GM12875 (cell line): Measurements from ENCODE around the gene SLC16A11.
"Not testable (repeated sequence)": the region's sequence is repeated elsewhere in the genome, so short reads cannot be mapped to it uniquely, and the experiment has no call there.

Experiments used
- H3K4me3 ChIP-seq: one replicate; pipeline ENCODE4 v1.5.1; 2011; ENCODE audit warnings: low read depth, low read length, control low read depth
- TF ChIP-seq, protein P1 (sequence below): IDR thresholded peaks from 2 replicates; pipeline ENCODE4 v1.5.1; 2011; ENCODE audit warnings: low read depth, mild to moderate bottlenecking, control low read depth, inconsistent platforms, low read length, moderate library complexity, borderline replicate concordance; ENCODE audit not compliant: insufficient read depth

SLC16A11 gene

DNA sequence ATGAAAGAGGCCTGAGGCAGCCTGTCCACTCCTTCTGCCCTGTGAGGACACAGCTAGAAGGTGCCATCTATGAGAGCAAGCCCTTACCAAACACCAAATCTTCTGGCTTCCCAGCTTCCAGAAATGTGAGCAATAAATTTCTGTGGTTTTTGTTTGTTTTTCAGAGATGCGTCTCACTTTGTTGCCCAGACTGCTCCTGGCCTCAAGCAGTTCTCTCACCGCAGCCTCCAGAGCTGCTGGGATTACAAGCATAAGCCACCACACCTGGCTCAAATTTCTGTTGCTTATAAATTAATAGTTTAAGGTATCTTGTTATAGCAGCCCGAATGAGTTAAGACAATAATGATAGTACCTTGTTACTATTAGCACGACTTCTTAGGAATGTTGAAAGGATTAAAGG is 12.5 kb upstream of the SLC16A11 start:
- TF ChIP-seq, protein P1, sequence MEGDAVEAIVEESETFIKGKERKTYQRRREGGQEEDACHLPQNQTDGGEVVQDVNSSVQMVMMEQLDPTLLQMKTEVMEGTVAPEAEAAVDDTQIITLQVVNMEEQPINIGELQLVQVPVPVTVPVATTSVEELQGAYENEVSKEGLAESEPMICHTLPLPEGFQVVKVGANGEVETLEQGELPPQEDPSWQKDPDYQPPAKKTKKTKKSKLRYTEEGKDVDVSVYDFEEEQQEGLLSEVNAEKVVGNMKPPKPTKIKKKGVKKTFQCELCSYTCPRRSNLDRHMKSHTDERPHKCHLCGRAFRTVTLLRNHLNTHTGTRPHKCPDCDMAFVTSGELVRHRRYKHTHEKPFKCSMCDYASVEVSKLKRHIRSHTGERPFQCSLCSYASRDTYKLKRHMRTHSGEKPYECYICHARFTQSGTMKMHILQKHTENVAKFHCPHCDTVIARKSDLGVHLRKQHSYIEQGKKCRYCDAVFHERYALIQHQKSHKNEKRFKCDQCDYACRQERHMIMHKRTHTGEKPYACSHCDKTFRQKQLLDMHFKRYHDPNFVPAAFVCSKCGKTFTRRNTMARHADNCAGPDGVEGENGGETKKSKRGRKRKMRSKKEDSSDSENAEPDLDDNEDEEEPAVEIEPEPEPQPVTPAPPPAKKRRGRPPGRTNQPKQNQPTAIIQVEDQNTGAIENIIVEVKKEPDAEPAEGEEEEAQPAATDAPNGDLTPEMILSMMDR: no peak
- H3K4me3 ChIP-seq: no peak overlapping the region

DNA sequence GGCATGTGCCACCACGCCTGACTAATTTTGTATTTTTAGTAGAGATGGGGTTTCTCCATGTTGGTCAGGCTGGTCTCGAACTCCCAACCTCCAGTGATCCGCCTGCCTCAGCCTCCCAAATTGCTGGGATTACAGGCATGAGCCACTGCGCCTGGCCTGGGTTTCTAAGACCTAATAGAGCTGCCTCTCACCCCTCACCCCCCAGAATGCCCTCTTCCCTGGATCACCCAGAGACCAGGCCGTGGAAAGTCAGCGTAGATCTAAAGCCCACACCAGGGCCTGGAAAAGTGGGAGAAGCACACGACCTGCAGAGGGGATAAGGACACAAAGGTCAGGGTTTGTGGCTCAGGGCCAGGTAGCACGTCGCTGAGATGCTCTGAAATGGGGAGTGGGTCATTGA is 6.7 kb upstream of the SLC16A11 start:
- not testable (repeated sequence) for H3K4me3 ChIP-seq

DNA sequence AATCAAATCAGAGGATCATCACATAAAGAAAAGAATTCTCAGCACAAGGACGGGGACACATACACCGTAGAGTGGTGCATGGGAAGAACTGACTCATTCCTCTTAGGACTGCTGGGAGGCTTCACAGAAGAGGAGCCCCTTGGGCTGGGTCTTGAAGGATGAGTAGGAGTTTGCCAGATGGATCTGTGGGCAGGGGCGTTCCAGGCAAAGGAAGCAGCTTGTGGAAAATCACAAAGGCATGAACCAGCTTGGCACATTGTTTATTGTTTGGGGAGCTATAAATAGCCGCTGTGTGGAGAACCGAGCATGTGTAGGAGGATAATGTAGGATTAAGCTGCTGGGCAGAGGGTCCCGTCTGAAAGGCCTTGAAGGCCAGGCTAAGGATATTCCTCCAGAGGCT is 5.1 kb upstream of the SLC16A11 start:
- no peak overlapping the region for H3K4me3 ChIP-seq
- TF ChIP-seq, protein P1: no peak

DNA sequence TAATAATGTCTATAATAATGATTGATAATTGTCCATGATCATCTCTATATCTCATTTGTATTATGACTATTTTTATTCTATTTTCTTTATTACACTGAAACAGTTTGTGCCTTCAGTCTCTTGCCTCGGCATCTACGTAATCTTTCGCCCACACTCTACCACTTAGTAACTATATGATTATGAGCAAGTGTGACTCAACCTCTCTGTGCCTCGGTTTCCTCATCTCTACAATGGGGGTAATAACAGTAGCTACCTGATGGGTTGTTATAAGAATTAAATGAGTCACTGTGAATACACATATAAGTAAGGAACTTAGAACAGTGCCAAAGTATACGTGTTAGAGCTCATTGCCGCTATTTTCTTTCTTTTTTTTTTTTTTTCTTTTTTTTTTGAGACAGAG is 3.7 kb upstream of the SLC16A11 start:
- H3K4me3 ChIP-seq: no peak overlapping the region
- TF ChIP-seq, protein P1: no peak

DNA sequence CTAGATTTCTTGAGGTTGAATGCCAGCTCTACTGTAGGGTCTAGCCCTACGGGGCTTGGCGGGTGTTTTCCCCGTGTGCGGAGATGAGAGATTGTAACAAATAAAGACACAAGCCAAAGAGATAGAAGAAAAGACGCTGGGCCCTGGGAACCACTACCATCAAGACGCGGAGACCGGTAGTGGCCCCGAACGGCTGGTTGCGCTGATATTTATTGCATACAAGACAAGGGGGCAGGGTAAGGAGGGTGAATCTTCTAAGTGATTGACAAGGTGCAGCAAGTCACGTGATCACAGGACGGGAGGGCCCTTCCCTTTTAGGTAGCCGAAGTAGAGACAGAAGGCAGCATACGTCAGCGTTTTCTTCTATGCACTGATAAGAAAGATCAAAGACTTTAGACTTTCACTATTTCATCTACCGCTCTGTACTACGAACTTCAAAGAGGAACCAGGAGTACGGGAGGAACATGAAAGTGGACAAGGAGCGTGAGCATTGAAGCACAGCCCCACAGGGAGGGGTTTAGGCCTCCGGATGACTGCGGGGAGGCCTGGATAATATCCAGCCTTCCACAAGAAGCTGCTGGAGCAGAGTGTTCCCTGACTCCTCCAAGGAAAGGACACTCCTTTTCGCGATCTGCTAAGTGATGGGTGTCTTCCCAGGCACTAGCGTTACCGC is 3.0 kb upstream of the SLC16A11 start:
- H3K4me3 ChIP-seq: peak overlapping the region; percentile 35

DNA sequence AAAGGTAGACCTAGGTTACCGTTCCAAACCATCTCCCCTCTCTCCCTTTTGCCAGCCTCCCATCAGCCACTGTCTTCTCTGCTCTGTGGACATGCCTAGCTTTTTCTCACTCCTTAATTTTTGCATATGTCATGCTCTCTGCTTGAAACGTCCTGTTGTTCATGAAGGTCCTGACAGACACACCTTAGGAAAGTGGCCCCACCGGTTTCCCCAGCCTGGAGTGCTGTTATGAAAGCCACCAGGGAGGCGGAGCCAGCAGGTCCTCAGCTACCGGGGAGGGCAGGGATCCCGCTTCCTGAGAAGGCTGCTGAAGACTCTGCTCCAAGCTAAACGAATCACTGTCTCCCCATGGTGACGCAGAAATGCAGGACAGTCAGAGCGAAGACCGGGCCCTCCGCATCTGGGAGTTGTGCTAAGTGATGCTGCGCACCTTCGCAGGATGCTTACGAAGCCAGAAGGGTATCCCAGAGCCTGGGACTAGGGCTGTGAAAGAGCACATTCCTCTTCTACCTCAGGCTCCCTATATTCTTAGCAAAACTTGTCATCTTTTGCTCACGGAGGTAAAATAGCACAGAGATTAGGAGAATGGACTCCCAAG is 2.3 kb upstream of the SLC16A11 start:
- TF ChIP-seq, protein P1: no peak
- peak overlapping the region; percentile 35 for H3K4me3 ChIP-seq

DNA sequence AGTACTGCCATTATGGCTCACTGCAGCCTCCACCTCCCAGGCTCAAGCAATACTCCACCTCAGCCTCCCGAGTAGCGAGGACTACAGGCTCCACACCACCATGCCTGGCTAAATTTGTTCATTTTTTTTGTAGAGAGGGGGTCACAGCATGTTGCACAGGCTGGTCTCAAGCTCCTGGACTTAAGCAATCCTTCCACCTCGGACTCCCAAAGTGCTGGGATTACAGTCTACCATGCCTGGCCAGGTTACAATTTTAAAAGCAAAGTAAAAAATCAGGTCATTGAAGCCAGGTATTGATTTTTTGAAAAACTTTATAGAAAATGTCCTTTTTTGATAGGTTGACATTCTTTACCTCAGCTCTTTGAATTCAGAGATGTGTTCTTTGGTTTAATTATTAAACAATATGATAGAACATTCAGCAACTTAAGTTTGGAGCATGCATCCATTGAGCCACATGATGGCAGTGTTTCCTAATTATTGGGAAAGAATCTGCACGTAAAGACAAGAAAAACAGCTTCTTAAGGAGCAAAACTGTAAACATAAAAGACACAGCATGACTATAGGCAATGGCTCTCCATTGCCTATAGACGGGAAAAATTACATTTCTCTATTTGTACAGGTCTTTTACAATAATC is 1.7 kb upstream of the SLC16A11 start:
- no peak overlapping the region for H3K4me3 ChIP-seq
- TF ChIP-seq, protein P1: peak; percentile 43

DNA sequence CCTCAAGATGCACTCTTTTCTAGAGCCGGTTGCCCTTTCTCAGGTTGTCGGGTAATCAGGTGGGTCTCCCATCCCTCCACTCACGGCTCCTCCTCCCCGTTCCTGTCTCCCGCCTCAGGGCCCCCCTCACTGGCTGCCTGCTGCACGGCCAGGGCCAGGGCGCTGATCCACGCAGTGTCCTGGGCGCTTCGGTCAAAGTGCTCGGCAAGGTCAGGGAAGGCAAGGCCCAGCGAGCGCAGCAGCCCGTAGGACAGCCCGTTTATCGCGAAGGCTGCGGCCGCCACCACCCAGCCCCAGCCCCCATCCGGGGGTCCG is 753 bp downstream of the SLC16A11 start:
- H3K4me3 ChIP-seq: no peak overlapping the region
- TF ChIP-seq, protein P1: no peak
